CD4-positive, alpha-beta T cell (primary cell): Measurements from ENCODE around the gene PRMT2. TPM values are rescaled to one million over a fixed set of nuclear protein-coding genes. Genes with fewer than 3 reads are reported as not detected.
A peak's percentile ranks its signal among the peaks of the same experiment; 100 is the strongest.

Source experiments
- ATAC-seq: fragments of 200-7000 bp; cut with Tn5 transposase; one replicate; pipeline ENCODE4 v1.10.0; 2022; ENCODE audit warnings: mild to moderate bottlenecking; ENCODE audit not compliant: poor library complexity
- CTCF ChIA-PET: fragments of 350-600 bp; sonication (Branson Sonifier 250); formaldehyde crosslinking; loops from one replicate; lab custom pipeline; 2021; ENCODE audit warnings: antibody characterized with exemption, inconsistent platforms; lab: Charles Lee
- POLR2A ChIA-PET: fragments of 350-600 bp; sonication (Branson Sonifier 250); formaldehyde crosslinking; loops from one replicate; lab custom pipeline; 2021; ENCODE audit warnings: antibody characterized with exemption, inconsistent platforms; lab: Charles Lee
- DNase-seq, 14 experiments: peaks; one replicate each; pipeline ENCODE4 v3.0.0-alpha.2; 2013 to 2020; ENCODE audit warnings: mixed read lengths in 2 of 14
- H3K27ac ChIP-seq, 2 donors: one replicate each; pipeline versions ENCODE4 v1.5.1 to v1.7.0; 2013; ENCODE audit warnings: low read length in 2 of 2, low read depth in 1 of 2, mild to moderate bottlenecking in 1 of 2
- H3K27me3 ChIP-seq, 2 experiments: 1 replicate in 1 of 2; 2 replicates in 1 of 2; pipeline versions ENCODE4 v1.6.1 to v1.7.0; 2013; ENCODE audit warnings: low read length in 2 of 2, control low read depth in 1 of 2, mild to moderate bottlenecking in 1 of 2, moderate library complexity in 1 of 2; ENCODE audit not compliant: insufficient read depth in 2 of 2, control insufficient read depth in 1 of 2
- H3K36me3 ChIP-seq: one replicate; pipeline ENCODE4 v1.6.1; 2013; ENCODE audit warnings: low read length, control low read depth; ENCODE audit not compliant: insufficient read depth
- H3K4me1 ChIP-seq: one replicate; pipeline ENCODE4 v1.6.1; 2013; ENCODE audit warnings: low read length, control low read depth; ENCODE audit not compliant: insufficient read depth
- H3K4me3 ChIP-seq: one replicate; pipeline ENCODE4 v1.5.1; 2013; ENCODE audit warnings: mild to moderate bottlenecking, low read length, moderate library complexity
- H3K9me3 ChIP-seq, 2 experiments: 1 replicate in 1 of 2; 2 replicates in 1 of 2; pipeline versions ENCODE4 v1.6.1 to v1.7.0; 2013; ENCODE audit warnings: low read length in 2 of 2, mild to moderate bottlenecking in 2 of 2, control low read depth in 1 of 2, moderate library complexity in 1 of 2; ENCODE audit not compliant: control insufficient read depth in 1 of 2, insufficient read depth in 1 of 2
- H3K27ac Mint-ChIP-seq: one replicate; pipeline ENCODE4 v1.8.0; 2020; ENCODE audit warnings: mixed read lengths
- H3K27me3 Mint-ChIP-seq: one replicate; pipeline ENCODE4 v1.8.0; 2021; ENCODE audit warnings: mixed read lengths
- H3K36me3 Mint-ChIP-seq: one replicate; pipeline ENCODE4 v1.8.0; 2021; ENCODE audit warnings: low read depth, mixed read lengths
- H3K4me1 Mint-ChIP-seq: one replicate; pipeline ENCODE4 v1.8.0; 2021; ENCODE audit warnings: low read depth, mixed read lengths
- H3K4me3 Mint-ChIP-seq: one replicate; pipeline ENCODE4 v1.8.0; 2020; ENCODE audit warnings: mild to moderate bottlenecking, mixed read lengths
- H3K9me3 Mint-ChIP-seq: one replicate; pipeline ENCODE4 v1.8.0; 2020; ENCODE audit warnings: mixed read lengths
- intact Hi-C, 2 experiments: fragments of 100-400 bp; cut with DNase I in 1 of 2; cut with micrococcal nuclease in 1 of 2; formaldehyde crosslinking; loops; one replicate each; pipeline versions ENCODE4 v1.15.1 to v1.9.0; 2023 to 2025; cut with DNase I, micrococcal nuclease
- total RNA-seq, 174 experiments: library from RNA in 2 of 174; stranded (reverse) in 2 of 174; gene quantifications; one replicate each; pipeline ENCODE4 v1.2.3 and lab custom pipeline; 2021 to 2026
- TF ChIP-seq, protein P1 (sequence below): fragments of 200-600 bp; IDR thresholded peaks from one replicate; pipeline ENCODE4 v1.8.0; 2022; ENCODE audit warnings: antibody characterized with exemption, mild to moderate bottlenecking

PRMT2 gene
- total RNA-seq, 2 experiments from 2014 or later, result 97.1 to 101 TPM

DNA sequence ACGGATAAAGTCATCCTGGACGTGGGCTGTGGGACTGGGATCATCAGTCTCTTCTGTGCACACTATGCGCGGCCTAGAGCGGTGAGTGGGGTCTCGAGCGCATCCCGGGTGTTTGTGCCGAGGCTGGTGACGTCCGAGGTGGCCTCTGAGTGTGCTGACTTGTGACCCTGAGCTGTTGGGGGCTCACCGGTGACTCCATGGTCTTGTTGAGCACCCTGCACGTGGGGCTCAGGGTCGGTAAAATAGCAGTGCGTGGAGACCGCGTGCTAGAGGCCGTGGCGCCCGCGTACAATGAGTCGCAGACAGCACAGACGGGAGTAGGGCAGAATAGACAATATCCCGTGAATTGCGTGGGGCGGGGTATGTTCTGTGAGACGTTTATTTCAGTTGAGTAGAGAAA lies 13.1 kb downstream of the PRMT2 start:
- Mint-ChIP-seq H3K4me3 (no peak overlapping the region), H3K27me3 (no peaks in the 10 kb centered on the region), H3K4me1 (peaks cover 52% of the 10 kb centered on the region), H3K9me3 (no peaks in the 10 kb centered on the region), H3K27ac (no peak overlapping the region), H3K36me3 (peaks cover 99% of the 10 kb centered on the region)
- H3K27ac ChIP-seq, result no peak overlapping the region
- TF ChIP-seq, protein P1, sequence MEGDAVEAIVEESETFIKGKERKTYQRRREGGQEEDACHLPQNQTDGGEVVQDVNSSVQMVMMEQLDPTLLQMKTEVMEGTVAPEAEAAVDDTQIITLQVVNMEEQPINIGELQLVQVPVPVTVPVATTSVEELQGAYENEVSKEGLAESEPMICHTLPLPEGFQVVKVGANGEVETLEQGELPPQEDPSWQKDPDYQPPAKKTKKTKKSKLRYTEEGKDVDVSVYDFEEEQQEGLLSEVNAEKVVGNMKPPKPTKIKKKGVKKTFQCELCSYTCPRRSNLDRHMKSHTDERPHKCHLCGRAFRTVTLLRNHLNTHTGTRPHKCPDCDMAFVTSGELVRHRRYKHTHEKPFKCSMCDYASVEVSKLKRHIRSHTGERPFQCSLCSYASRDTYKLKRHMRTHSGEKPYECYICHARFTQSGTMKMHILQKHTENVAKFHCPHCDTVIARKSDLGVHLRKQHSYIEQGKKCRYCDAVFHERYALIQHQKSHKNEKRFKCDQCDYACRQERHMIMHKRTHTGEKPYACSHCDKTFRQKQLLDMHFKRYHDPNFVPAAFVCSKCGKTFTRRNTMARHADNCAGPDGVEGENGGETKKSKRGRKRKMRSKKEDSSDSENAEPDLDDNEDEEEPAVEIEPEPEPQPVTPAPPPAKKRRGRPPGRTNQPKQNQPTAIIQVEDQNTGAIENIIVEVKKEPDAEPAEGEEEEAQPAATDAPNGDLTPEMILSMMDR, result no peak
- intact Hi-C loops, result no loop called here
- H3K9me3 ChIP-seq, result peaks cover 0 to 3% of the 10 kb centered on the region in 2 experiments
- ChIA-PET POLR2A (no interaction called here), CTCF (no interaction called here)
- no peaks in the 10 kb centered on the region for H3K27me3 ChIP-seq
- peaks cover 28% of the 10 kb centered on the region for H3K4me1 ChIP-seq
- peaks cover 99% of the 10 kb centered on the region for H3K36me3 ChIP-seq
- H3K4me3 ChIP-seq, result no peak overlapping the region
- no peak for ATAC-seq
- no peak for DNase-seq

DNA sequence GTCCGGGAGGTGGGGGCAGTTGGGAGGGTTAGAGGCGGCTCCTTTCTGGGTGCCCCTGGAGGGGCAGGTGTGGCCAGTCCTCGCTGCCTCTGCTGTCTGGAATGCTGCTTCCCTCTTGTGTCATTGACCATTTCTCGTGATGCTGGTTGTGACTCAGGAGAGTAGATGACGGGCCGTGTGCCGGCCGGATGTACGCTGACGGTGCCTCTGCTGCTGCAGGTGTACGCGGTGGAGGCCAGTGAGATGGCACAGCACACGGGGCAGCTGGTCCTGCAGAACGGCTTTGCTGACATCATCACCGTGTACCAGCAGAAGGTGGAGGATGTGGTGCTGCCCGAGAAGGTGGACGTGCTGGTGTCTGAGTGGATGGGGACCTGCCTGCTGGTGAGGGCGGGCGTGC lies 13.9 kb downstream of the PRMT2 start:
- H3K4me1 Mint-ChIP-seq, result peaks cover 52% of the 10 kb centered on the region
- POLR2A ChIA-PET, result no interaction called here
- H3K4me3 Mint-ChIP-seq, result no peak overlapping the region

DNA sequence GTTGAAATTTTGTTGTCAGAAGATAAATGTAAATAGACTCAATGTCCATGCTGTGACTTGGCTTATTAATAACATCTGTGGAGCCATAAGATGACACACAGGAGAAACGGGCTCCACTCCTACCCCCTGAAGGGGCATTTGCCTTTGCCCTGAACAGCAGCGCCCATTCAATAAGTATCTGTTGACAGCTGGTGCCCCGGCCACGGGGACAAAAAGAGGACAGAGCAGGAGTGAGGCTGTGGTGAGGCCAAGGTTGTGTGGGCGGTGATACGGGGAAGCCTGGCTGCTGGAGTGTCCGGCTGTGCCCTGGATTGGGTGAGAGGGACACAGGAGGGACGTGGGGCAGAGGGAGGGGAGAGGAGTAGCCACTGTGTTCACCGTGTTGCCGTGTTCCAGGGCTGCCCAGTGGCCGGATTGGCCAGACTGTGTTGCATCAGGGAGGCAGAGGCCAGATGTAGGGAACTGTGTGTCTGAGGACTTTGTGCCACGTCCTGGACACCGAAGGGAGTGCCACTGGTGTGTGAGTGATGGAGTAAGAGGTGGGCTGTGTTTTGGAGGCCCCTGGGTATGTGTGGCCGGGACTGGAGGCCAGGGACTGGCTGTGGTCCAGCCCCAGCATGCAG lies 15.1 kb downstream of the PRMT2 start:
- H3K4me1 ChIP-seq, result peaks cover 27% of the 10 kb centered on the region
- no peak overlapping the region for H3K4me3 ChIP-seq
- CTCF ChIA-PET, result no interaction called here
- H3K4me3 Mint-ChIP-seq, result no peak overlapping the region
- TF ChIP-seq, protein P1, result no peak
- peaks cover 100% of the 10 kb centered on the region for H3K36me3 Mint-ChIP-seq
- POLR2A ChIA-PET, result no interaction called here
- H3K27ac Mint-ChIP-seq, result peak overlapping the region; percentile 42
- H3K27me3 ChIP-seq, result no peaks in the 10 kb centered on the region
- H3K36me3 ChIP-seq, result peaks cover 98% of the 10 kb centered on the region
- intact Hi-C loops, result no loop called here
- peaks cover 10% of the 10 kb centered on the region for H3K9me3 Mint-ChIP-seq
- H3K27ac ChIP-seq, result no peak overlapping the region
- H3K27me3 Mint-ChIP-seq, result no peaks in the 10 kb centered on the region
- no peak for DNase-seq
- ATAC-seq, result no peak
- H3K4me1 Mint-ChIP-seq, result peaks cover 47% of the 10 kb centered on the region
- peaks cover 7 to 15% of the 10 kb centered on the region in 2 experiments for H3K9me3 ChIP-seq

More for the DNA sequence above, 13.9 kb downstream of the PRMT2 start:
- Histone ChIP-seq H3K9me3 (peaks cover 3 to 7% of the 10 kb centered on the region in 2 experiments), H3K36me3 (peaks cover 99% of the 10 kb centered on the region), H3K4me3 (no peak overlapping the region), H3K27me3 (no peaks in the 10 kb centered on the region), H3K4me1 (peaks cover 28% of the 10 kb centered on the region), H3K27ac (no peak overlapping the region)
- DNase-seq, result no peak
- CTCF ChIA-PET, result no interaction called here
- H3K9me3 Mint-ChIP-seq, result peaks cover 2% of the 10 kb centered on the region
- H3K36me3 Mint-ChIP-seq, result peaks cover 99% of the 10 kb centered on the region
- no peak for ATAC-seq
- TF ChIP-seq, protein P1, result no peak
- peak overlapping the region; percentile 59 for H3K27ac Mint-ChIP-seq
- no peaks in the 10 kb centered on the region for H3K27me3 Mint-ChIP-seq
- intact Hi-C loops, result no loop called here
